Lower lobe of right lung (tissue), 2 donors: ENCODE results near the gene NOS1AP. TPM values are rescaled to one million over a fixed set of nuclear protein-coding genes. Genes with fewer than 3 reads are reported as not detected.

ENCODE experiments used
- ATAC-seq, 2 donors: fragments of 200-7000 bp; cut with Tn5 transposase; one replicate each; pipeline ENCODE4 v1.9.1; 2020 to 2022; ENCODE audit warnings: mild to moderate bottlenecking in 2 of 2, moderate library complexity in 2 of 2
- DNase-seq: peaks from one replicate; pipeline ENCODE4 v3.0.0-alpha.2; 2020
- H3K27ac ChIP-seq: fragments of 200-600 bp; one replicate; pipeline ENCODE4 v1.8.0; 2022
- H3K27me3 ChIP-seq: fragments of 200-600 bp; one replicate; pipeline ENCODE4 v1.8.0; 2022; ENCODE audit warnings: low read depth
- H3K36me3 ChIP-seq: fragments of 200-600 bp; one replicate; pipeline ENCODE4 v1.8.0; 2022; ENCODE audit warnings: mild to moderate bottlenecking
- H3K4me1 ChIP-seq: fragments of 200-600 bp; one replicate; pipeline ENCODE4 v1.8.0; 2022
- H3K4me3 ChIP-seq: fragments of 200-600 bp; one replicate; pipeline ENCODE4 v1.8.0; 2022; ENCODE audit warnings: mild to moderate bottlenecking
- H3K9me3 ChIP-seq: fragments of 200-600 bp; one replicate; pipeline ENCODE4 v1.8.0; 2022
- intact Hi-C: fragments of 100-400 bp; cut with DNase I; formaldehyde crosslinking; loops from one replicate; pipeline ENCODE4 v1.11.0; 2022
- total RNA-seq: library from RNA; stranded (reverse); fragmentation: NEBNext Ultra II Directional; extraction: Animal tissue kit (Norgen Biotek cat#: 25700); gene quantifications from one replicate; pipeline ENCODE4 v1.2.1, GENCODE V29; 2021
- TF ChIP-seq, protein P1 (sequence below): fragments of 200-600 bp; IDR thresholded peaks from one replicate; pipeline ENCODE4 v1.8.0; 2022; ENCODE audit warnings: antibody characterized with exemption, mild to moderate bottlenecking
- donor health status: DM: no; HTN: yes; CAD: no; lungs with severe emphysema.

Gene NOS1AP
- total RNA-seq, 1 donor from 2014 or later: 3.6 TPM

DNA sequence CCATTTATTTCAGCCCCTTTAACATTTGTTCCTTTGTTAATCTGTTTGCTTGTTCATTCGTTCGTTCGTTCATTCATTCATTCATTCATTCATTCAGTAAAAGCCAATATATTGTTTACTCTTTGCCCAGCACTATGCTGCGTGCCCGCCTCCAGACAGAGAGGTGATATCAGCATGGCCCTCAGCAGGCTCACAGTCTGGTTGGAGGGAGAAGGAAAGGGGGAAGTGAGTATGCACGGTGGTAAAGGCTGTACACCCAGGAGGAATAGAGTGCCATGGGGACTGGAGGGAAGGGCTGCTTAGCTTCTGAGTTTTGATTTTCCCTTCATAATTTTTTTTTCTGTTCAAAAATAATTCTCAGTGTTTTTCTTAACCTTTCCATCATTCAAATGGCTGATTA is 144.7 kb downstream of the NOS1AP start:
- no peak for ATAC-seq
- H3K27me3 ChIP-seq: no peaks in the 10 kb centered on the region
- DNase-seq: no peak
- H3K9me3 ChIP-seq: no peaks in the 10 kb centered on the region
- intact Hi-C loops: no loop called here
- H3K27ac ChIP-seq: peak overlapping the region; percentile 24
- H3K36me3 ChIP-seq: no peaks in the 10 kb centered on the region
- TF ChIP-seq, protein P1, sequence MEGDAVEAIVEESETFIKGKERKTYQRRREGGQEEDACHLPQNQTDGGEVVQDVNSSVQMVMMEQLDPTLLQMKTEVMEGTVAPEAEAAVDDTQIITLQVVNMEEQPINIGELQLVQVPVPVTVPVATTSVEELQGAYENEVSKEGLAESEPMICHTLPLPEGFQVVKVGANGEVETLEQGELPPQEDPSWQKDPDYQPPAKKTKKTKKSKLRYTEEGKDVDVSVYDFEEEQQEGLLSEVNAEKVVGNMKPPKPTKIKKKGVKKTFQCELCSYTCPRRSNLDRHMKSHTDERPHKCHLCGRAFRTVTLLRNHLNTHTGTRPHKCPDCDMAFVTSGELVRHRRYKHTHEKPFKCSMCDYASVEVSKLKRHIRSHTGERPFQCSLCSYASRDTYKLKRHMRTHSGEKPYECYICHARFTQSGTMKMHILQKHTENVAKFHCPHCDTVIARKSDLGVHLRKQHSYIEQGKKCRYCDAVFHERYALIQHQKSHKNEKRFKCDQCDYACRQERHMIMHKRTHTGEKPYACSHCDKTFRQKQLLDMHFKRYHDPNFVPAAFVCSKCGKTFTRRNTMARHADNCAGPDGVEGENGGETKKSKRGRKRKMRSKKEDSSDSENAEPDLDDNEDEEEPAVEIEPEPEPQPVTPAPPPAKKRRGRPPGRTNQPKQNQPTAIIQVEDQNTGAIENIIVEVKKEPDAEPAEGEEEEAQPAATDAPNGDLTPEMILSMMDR: no peak
- no peak overlapping the region for H3K4me3 ChIP-seq
- peaks cover 15% of the 10 kb centered on the region for H3K4me1 ChIP-seq

DNA sequence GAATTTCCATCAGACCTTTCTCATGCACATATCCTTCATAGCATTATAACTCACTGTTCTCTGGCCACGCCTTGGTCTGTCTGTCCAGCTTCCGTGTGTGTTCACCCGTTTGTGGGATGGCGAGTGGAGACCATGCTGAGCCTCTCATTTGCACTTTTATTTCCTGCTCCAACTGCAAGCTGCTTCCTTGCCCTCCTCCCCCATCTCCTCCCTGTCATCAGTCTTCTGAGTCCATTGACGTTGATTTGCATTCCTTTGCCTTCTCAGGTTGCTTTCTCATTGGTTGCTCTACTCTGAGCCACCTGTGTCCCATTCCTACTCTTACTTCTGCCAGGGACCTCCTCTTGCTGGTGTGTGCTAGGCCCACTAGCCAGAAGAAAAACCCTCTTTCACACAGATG is 146.4 kb downstream of the NOS1AP start:
- H3K27ac ChIP-seq: no peak overlapping the region
- no peaks in the 10 kb centered on the region for H3K9me3 ChIP-seq
- no peak overlapping the region for H3K4me3 ChIP-seq
- H3K36me3 ChIP-seq: no peaks in the 10 kb centered on the region
- DNase-seq (no peak), ATAC-seq (no peak)
- TF ChIP-seq, protein P1: no peak
- peaks cover 15% of the 10 kb centered on the region for H3K4me1 ChIP-seq
- intact Hi-C loops: no loop called here
- H3K27me3 ChIP-seq: no peaks in the 10 kb centered on the region

GRCh38 chr1:162216604-162217003 is 147.1 kb downstream of the NOS1AP start:
- intact Hi-C loops: no loop called here

DNA sequence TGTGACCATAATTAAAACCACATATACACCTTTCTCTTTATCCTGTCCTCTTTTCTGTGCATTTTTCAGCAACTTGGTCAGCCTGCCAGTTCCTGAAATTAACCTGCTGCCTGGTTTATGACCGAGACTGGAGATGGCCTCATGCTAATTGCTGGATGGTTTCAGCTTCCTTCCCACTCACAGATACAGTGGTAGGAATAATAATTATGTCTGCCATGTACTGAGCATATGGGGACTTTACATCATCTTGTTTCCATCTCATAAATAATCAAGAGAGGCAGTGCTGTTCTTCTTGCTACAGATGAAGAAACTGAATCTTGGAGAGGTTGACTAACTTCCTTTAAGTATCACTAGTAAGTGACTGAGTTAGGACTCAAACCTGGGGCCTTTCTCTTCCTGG is 148.2 kb downstream of the NOS1AP start:
- Histone ChIP-seq H3K36me3 (no peaks in the 10 kb centered on the region), H3K27ac (peak overlapping the region; percentile 48), H3K27me3 (no peaks in the 10 kb centered on the region), H3K4me1 (peaks cover 13% of the 10 kb centered on the region), H3K9me3 (no peaks in the 10 kb centered on the region), H3K4me3 (no peak overlapping the region)
- no peak for DNase-seq
- no peak for ATAC-seq
- TF ChIP-seq, protein P1: no peak
- intact Hi-C loops: no loop called here

More at GRCh38 chr1:162216604-162217003, 147.1 kb downstream of the NOS1AP start:
- Histone ChIP-seq H3K27me3 (no peaks in the 10 kb centered on the region), H3K4me3 (no peak overlapping the region), H3K9me3 (no peaks in the 10 kb centered on the region), H3K36me3 (no peaks in the 10 kb centered on the region), H3K4me1 (peaks cover 15% of the 10 kb centered on the region), H3K27ac (no peak overlapping the region)
- TF ChIP-seq, protein P1: no peak
- DNase-seq (no peak), ATAC-seq (no peak)

- Histone ChIP-seq H3K4me3 (no peak overlapping the region), H3K27me3 (no peaks in the 10 kb centered on the region), H3K9me3 (no peaks in the 10 kb centered on the region), H3K36me3 (no peaks in the 10 kb centered on the region), H3K27ac (peak overlapping the region; percentile 48), H3K4me1 (peaks cover 5% of the 10 kb centered on the region)
- intact Hi-C loops: no loop called here
- DNase-seq (no peak), ATAC-seq (peak; percentile 15 to 18)
- TF ChIP-seq, protein P1: no peak
These were observed 149.1 kb downstream of the NOS1AP start for GRCh38 chr1:162218546-162218945.

DNA sequence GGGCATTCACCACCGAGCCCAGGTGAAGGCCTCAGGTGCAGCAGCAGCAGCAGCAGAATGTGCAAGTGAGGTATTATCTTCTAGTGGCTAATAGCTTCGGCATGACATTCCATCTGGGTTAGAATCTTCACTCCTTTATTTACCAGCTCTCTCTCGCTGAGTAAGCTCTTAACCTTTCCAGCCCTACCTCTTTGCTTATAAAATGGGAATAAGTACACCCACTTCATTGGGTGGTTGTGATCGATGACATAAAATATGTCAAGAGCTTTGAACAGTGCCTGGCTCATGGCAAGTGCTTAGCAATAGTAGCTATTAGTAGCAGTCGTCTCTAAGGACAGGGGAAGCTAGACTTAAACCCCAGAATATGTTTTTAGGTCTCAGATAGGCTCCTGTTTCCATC is 149.5 kb downstream of the NOS1AP start:
- intact Hi-C loops: no loop called here
- TF ChIP-seq, protein P1: no peak
- H3K4me1 ChIP-seq: peaks cover 5% of the 10 kb centered on the region
- no peaks in the 10 kb centered on the region for H3K9me3 ChIP-seq
- ATAC-seq: peak; percentile 75 to 92
- H3K27ac ChIP-seq: peak overlapping the region; percentile 48
- H3K36me3 ChIP-seq: no peaks in the 10 kb centered on the region
- no peak overlapping the region for H3K4me3 ChIP-seq
- no peak for DNase-seq
- H3K27me3 ChIP-seq: no peaks in the 10 kb centered on the region
